Measurements from ENCODE around the gene TNFRSF1B.

DNA sequence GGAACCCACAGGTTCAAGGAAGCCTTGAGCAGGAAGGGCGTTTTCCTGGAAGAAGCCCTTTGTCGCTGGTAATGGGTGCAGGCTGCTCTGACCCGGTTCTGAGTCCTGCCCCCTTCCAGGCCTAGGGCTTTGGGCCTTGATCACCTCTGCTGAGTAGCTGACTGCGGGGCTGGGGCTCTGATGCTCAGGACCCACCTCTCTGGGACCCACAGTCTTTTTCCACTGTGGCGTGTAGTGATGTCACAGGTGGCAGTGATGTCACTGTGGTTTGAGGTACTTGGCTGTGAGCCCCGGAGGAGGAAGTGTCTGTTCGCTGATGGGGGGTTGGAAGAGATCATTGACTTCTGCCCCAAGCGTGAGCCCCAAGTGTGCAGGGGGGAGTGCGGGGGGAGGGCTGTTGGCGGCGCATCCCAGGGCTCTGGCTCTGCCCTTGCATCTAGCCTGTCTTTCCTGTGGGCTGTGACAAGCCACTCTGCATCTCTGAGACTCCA lies 6.9 kb downstream of the TNFRSF1B start:
- TF ChIP-seq, protein P1, sequence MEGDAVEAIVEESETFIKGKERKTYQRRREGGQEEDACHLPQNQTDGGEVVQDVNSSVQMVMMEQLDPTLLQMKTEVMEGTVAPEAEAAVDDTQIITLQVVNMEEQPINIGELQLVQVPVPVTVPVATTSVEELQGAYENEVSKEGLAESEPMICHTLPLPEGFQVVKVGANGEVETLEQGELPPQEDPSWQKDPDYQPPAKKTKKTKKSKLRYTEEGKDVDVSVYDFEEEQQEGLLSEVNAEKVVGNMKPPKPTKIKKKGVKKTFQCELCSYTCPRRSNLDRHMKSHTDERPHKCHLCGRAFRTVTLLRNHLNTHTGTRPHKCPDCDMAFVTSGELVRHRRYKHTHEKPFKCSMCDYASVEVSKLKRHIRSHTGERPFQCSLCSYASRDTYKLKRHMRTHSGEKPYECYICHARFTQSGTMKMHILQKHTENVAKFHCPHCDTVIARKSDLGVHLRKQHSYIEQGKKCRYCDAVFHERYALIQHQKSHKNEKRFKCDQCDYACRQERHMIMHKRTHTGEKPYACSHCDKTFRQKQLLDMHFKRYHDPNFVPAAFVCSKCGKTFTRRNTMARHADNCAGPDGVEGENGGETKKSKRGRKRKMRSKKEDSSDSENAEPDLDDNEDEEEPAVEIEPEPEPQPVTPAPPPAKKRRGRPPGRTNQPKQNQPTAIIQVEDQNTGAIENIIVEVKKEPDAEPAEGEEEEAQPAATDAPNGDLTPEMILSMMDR (IDR thresholded peaks at IDR 0.05) = no peak
- TF ChIP-seq POLR2A (IDR thresholded peaks at IDR 0.05) (peak in 1 of 2 donors; percentile 18), EP300 (IDR thresholded peaks at IDR 0.05) (peak in 1 of 2 donors; percentile 56)

Data from tibial nerve (tissue), 4 donors.